CD4-positive, alpha-beta memory T cell (primary cell): Measurements from ENCODE around the gene ZDHHC16. TPM values are rescaled to one million over a fixed set of nuclear protein-coding genes. Genes with fewer than 3 reads are reported as not detected.

Experiments used
- CTCF ChIA-PET: fragments of 350-600 bp; sonication (Branson Sonifier 250); formaldehyde crosslinking; loops from one replicate; lab custom pipeline; 2021; ENCODE audit warnings: inconsistent platforms; ENCODE audit not compliant: partially characterized antibody; lab: Charles Lee
- POLR2A ChIA-PET: fragments of 350-600 bp; sonication (Branson Sonifier 250); formaldehyde crosslinking; loops from one replicate; lab custom pipeline; 2021; ENCODE audit not compliant: partially characterized antibody; lab: Charles Lee
- DNase-seq, 5 donors: peaks; one replicate each; pipeline versions ENCODE4 v3.0.0 to v3.0.0-alpha.2; 2020 to 2022; ENCODE audit warnings: mixed read lengths in 1 of 5
- H3K27ac ChIP-seq: one replicate; pipeline ENCODE4 v1.7.0; 2013; ENCODE audit warnings: low read depth, low read length
- H3K27me3 ChIP-seq: 2 replicates; pipeline ENCODE4 v1.7.0; 2013; ENCODE audit warnings: mild to moderate bottlenecking, low read length, moderate library complexity; ENCODE audit not compliant: insufficient read depth
- H3K36me3 ChIP-seq: 2 replicates; pipeline ENCODE4 v1.7.0; 2013; ENCODE audit warnings: mild to moderate bottlenecking, low read length, moderate library complexity; ENCODE audit not compliant: insufficient read depth
- H3K4me1 ChIP-seq: 2 replicates; pipeline ENCODE4 v1.7.0; 2013; ENCODE audit warnings: mild to moderate bottlenecking, low read length, moderate library complexity; ENCODE audit not compliant: insufficient read depth
- H3K4me3 ChIP-seq, 2 donors: one replicate each; pipeline ENCODE4 v1.7.0; 2013; ENCODE audit warnings: low read length in 2 of 2, mild to moderate bottlenecking in 1 of 2
- H3K9me3 ChIP-seq, 2 donors: one replicate each; pipeline ENCODE4 v1.7.0; 2013; ENCODE audit warnings: low read length in 2 of 2, control low read depth in 1 of 2; ENCODE audit not compliant: control insufficient read depth in 1 of 2
- H3K27ac Mint-ChIP-seq, 7 donors: one replicate each; pipeline ENCODE4 v1.8.0; 2020 to 2021; ENCODE audit warnings: mixed read lengths in 7 of 7, mild to moderate bottlenecking in 6 of 7, inconsistent platforms in 3 of 7, moderate library complexity in 3 of 7
- H3K27me3 Mint-ChIP-seq, 2 donors: one replicate each; pipeline ENCODE4 v1.8.0; 2020 to 2021; ENCODE audit warnings: mixed read lengths in 2 of 2
- H3K36me3 Mint-ChIP-seq, 2 donors: one replicate each; pipeline ENCODE4 v1.8.0; 2020 to 2021; ENCODE audit warnings: mixed read lengths in 2 of 2, inconsistent platforms in 1 of 2, mild to moderate bottlenecking in 1 of 2
- H3K4me1 Mint-ChIP-seq, 4 donors: one replicate each; pipeline ENCODE4 v1.8.0; 2020 to 2021; ENCODE audit warnings: mixed read lengths in 4 of 4, mild to moderate bottlenecking in 1 of 4
- H3K4me3 Mint-ChIP-seq, 8 donors: one replicate each; pipeline ENCODE4 v1.8.0; 2020 to 2021; ENCODE audit warnings: mixed read lengths in 8 of 8, mild to moderate bottlenecking in 7 of 8, moderate library complexity in 6 of 8, inconsistent platforms in 3 of 8
- H3K9me3 Mint-ChIP-seq, 8 donors: one replicate each; pipeline ENCODE4 v1.8.0; 2020 to 2021; ENCODE audit warnings: mixed read lengths in 8 of 8, mild to moderate bottlenecking in 5 of 8, inconsistent platforms in 3 of 8, moderate library complexity in 1 of 8
- intact Hi-C: fragments of 100-400 bp; cut with micrococcal nuclease; formaldehyde crosslinking; loops from one replicate; pipeline ENCODE4 v1.15.1; 2023
- polyA plus RNA-seq, 2 donors: library from polyadenylated mRNA; unstranded; fragments of 300-500 nt; fragmentation: Illumina TruSeq; gene quantifications; one replicate each; pipeline ENCODE4 v1.2.3, GENCODE V29; 2021
- total RNA-seq, 2 experiments: library from RNA; stranded (reverse); gene quantifications; one replicate each; pipeline ENCODE4 v1.2.3, GENCODE V29; 2021

The ZDHHC16 gene
- total and polyA plus RNA-seq, 4 experiments from 2014 or later, result 29.6 to 52.1 (median 31.8) TPM

DNA sequence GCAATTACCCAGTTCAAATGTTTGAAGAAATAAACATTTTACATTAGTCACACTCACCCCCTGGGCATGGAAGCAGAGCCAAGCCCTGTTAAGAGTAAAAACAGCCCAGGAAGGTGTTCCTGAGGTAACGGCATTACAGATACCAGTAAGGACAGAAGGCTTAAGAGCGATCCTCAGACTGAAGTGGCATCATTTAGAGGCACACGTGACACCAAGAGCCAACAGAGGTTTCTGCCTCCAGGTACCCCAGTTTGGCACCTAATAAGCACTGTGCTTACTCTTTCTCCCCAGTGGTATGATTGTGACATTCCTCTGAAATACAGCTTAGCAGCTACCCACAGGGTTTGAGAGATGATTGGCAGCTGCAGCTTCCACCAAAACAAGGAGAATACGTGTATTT is 35.1 kb downstream of the ZDHHC16 start:
- peaks cover 5 to 12% (median 8%) of the 10 kb centered on the region in 4 donors for H3K4me1 Mint-ChIP-seq
- intact Hi-C loops, result no loop called here
- POLR2A ChIA-PET, result no interaction called here
- H3K27ac Mint-ChIP-seq, result peak overlapping the region in 3 of 7 donors; percentile 16 to 68 (median 63)
- DNase-seq, result no peak
- no peaks in the 10 kb centered on the region for H3K9me3 ChIP-seq
- H3K4me3 Mint-ChIP-seq, result no peak overlapping the region
- H3K27me3 Mint-ChIP-seq, result no peaks in the 10 kb centered on the region
- peaks cover 43 to 66% of the 10 kb centered on the region in 2 donors for H3K36me3 Mint-ChIP-seq
- no peaks in the 10 kb centered on the region for H3K9me3 Mint-ChIP-seq
- H3K27me3 ChIP-seq, result no peaks in the 10 kb centered on the region
- CTCF ChIA-PET, result no interaction called here
- H3K36me3 ChIP-seq, result peaks cover 62% of the 10 kb centered on the region
- H3K4me3 ChIP-seq, result no peak overlapping the region
- no peak overlapping the region for H3K27ac ChIP-seq
- no peaks in the 10 kb centered on the region for H3K4me1 ChIP-seq

DNA sequence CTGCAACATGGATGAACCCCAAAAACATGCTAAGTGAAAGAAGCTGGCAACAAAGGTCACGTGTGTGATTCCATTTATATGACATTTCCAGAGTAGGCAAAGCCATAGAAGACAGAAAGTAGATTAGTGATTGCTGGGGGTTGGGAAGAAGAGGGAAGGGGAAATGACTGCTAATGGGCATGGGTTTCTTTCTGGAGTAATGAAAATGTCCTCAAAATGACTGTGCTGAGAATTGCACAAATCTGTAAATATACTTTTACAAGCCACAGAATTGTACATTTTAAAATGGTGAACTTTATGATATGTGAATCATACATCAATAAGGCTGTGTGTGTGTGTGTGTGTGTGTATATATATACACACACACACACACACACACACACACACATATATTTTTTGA is 36.4 kb downstream of the ZDHHC16 start:
- no peak overlapping the region for H3K4me3 ChIP-seq
- ChIA-PET CTCF (no interaction called here), POLR2A (no interaction called here)
- Mint-ChIP-seq H3K4me3 (no peak overlapping the region), H3K36me3 (peaks cover 31 to 53% of the 10 kb centered on the region in 2 donors), H3K9me3 (no peaks in the 10 kb centered on the region), H3K27me3 (no peaks in the 10 kb centered on the region), H3K27ac (peak overlapping the region in 2 of 7 donors; percentile 7 to 71), H3K4me1 (peaks cover 8 to 15% (median 13%) of the 10 kb centered on the region in 4 donors)
- no peak for DNase-seq
- intact Hi-C loops, result no loop called here
- H3K9me3 ChIP-seq, result no peaks in the 10 kb centered on the region
- H3K27me3 ChIP-seq, result no peaks in the 10 kb centered on the region
- H3K4me1 ChIP-seq, result no peaks in the 10 kb centered on the region
- no peak overlapping the region for H3K27ac ChIP-seq
- H3K36me3 ChIP-seq, result peaks cover 49% of the 10 kb centered on the region

GRCh38 chr10:97483506-97483905 is 37.5 kb downstream of the ZDHHC16 start:
- no peak overlapping the region for H3K4me3 Mint-ChIP-seq
- Histone ChIP-seq H3K27me3 (no peaks in the 10 kb centered on the region), H3K27ac (no peak overlapping the region), H3K36me3 (peaks cover 37% of the 10 kb centered on the region), H3K4me1 (peaks cover under 1% of the 10 kb centered on the region), H3K9me3 (no peaks in the 10 kb centered on the region), H3K4me3 (no peak overlapping the region)
- CTCF ChIA-PET, result no interaction called here
- H3K9me3 Mint-ChIP-seq, result no peaks in the 10 kb centered on the region
- H3K27ac Mint-ChIP-seq, result no peak overlapping the region
- H3K36me3 Mint-ChIP-seq, result peaks cover 27 to 44% of the 10 kb centered on the region in 2 donors
- H3K4me1 Mint-ChIP-seq, result peaks cover 8 to 21% (median 16%) of the 10 kb centered on the region in 4 donors
- POLR2A ChIA-PET, result no interaction called here
- no peak for DNase-seq
- H3K27me3 Mint-ChIP-seq, result no peaks in the 10 kb centered on the region
- intact Hi-C loops, result no loop called here

DNA sequence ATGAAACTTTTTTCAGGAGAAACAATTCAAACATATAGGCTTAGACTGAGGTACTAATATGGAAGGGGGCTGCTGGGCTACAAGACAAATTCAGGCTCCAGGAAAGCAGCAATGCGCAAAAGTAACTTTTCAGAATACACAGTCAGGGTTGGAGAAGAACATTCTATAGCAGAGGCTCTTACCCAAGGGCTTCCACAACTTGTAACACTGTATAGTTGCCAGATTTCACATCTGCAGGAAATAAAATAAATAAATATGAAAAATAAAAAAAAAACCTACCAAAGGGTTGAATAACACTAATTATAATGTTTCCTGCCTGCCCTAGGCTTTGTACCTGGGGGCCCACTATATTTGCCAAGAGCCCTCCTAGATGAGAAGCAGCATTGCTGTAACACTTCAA is 37.9 kb downstream of the ZDHHC16 start:
- H3K27ac Mint-ChIP-seq, result peak overlapping the region in 1 of 7 donors; percentile 30
- H3K9me3 Mint-ChIP-seq, result no peaks in the 10 kb centered on the region
- Histone ChIP-seq H3K36me3 (peaks cover 36% of the 10 kb centered on the region), H3K27me3 (no peaks in the 10 kb centered on the region), H3K4me3 (no peak overlapping the region), H3K4me1 (peaks cover 4% of the 10 kb centered on the region), H3K9me3 (no peaks in the 10 kb centered on the region), H3K27ac (no peak overlapping the region)
- no peak overlapping the region for H3K4me3 Mint-ChIP-seq
- CTCF ChIA-PET, result no interaction called here
- DNase-seq, result no peak
- H3K27me3 Mint-ChIP-seq, result no peaks in the 10 kb centered on the region
- intact Hi-C loops, result no loop called here
- H3K36me3 Mint-ChIP-seq, result peaks cover 27 to 44% of the 10 kb centered on the region in 2 donors
- peaks cover 9 to 24% (median 18%) of the 10 kb centered on the region in 4 donors for H3K4me1 Mint-ChIP-seq
- POLR2A ChIA-PET, result no interaction called here

DNA sequence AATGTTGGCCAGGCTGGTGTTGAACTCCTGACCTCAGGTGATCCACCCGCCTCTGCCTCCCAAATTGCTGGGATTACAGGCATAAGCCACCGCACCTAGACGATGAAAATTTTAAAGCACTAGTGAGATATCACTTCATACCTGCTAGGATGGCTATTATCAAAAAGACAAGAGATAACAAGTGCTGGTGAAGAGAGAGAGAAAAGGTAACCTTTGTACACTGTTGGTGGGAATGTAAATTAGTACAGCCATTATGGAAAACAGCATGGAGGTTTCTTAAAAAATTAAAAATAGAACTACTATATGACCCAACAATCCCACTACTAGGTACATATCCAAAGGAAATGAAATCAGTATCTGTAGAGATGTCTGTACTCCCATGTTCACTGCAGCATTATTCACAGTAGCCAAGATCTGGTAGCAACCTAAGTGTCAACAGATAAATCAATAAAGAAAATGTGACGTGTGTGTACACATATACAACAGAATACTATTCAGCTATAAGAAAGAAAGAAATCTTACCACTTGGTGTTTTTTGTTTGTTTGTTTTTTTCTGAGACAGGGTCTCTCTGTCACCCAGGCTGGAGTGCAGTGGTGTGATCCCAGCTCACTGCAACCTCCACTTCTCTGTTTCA is 39.8 kb downstream of the ZDHHC16 start:
- intact Hi-C loops, result no loop called here
- POLR2A ChIA-PET, result no interaction called here
- Histone ChIP-seq H3K9me3 (no peaks in the 10 kb centered on the region), H3K4me3 (no peak overlapping the region), H3K27ac (no peak overlapping the region), H3K4me1 (peaks cover 22% of the 10 kb centered on the region), H3K27me3 (no peaks in the 10 kb centered on the region), H3K36me3 (peaks cover 19% of the 10 kb centered on the region)
- H3K4me3 Mint-ChIP-seq, result no peak overlapping the region
- no peak for DNase-seq
- peaks cover 21 to 41% (median 31%) of the 10 kb centered on the region in 4 donors for H3K4me1 Mint-ChIP-seq
- H3K27me3 Mint-ChIP-seq, result no peaks in the 10 kb centered on the region
- peaks cover 13 to 36% of the 10 kb centered on the region in 2 donors for H3K36me3 Mint-ChIP-seq
- CTCF ChIA-PET, result no interaction called here
- H3K9me3 Mint-ChIP-seq, result no peaks in the 10 kb centered on the region
- H3K27ac Mint-ChIP-seq, result peak overlapping the region in 2 of 7 donors; percentile 5 to 42

DNA sequence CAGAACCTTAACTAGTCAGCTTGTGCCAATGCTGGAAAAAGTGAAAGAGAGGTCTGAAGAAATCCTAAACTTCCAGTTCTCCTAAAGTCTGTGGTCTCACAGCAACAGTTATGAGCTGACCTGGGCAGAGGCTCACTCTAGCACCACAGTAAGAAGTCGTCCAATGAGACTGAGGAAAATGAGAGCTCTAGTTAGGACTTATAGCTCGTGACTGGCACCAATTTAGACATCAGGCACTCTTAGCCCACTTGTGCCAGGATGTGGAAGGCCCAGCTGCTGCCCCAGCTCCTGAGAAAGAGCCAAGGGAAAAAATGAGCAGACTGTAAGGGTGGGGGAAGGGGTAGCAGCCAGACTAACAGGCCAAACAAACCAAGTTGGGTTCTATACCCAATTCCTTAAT is 44.6 kb downstream of the ZDHHC16 start:
- intact Hi-C loops, result no loop called here
- ChIA-PET CTCF (no interaction called here), POLR2A (interaction anchor here (0.8 kb wide), 1 partner anchor 9 kb away, joined by 3 read pairs; the partner anchor contains the start of gene UBTD1)
- Mint-ChIP-seq H3K36me3 (peaks cover 0 to 23% of the 10 kb centered on the region in 2 donors), H3K9me3 (no peaks in the 10 kb centered on the region), H3K27me3 (no peaks in the 10 kb centered on the region), H3K4me3 (no peak overlapping the region), H3K4me1 (peaks cover 36 to 62% (median 46%) of the 10 kb centered on the region in 4 donors), H3K27ac (peak overlapping the region in 4 of 7 donors; percentile 3 to 81 (median 54))
- Histone ChIP-seq H3K4me3 (no peak overlapping the region), H3K36me3 (no peaks in the 10 kb centered on the region), H3K27ac (no peak overlapping the region), H3K27me3 (no peaks in the 10 kb centered on the region), H3K4me1 (peaks cover 46% of the 10 kb centered on the region), H3K9me3 (no peaks in the 10 kb centered on the region)
- no peak for DNase-seq

GRCh38 chr10:97494151-97494550 is 48.2 kb downstream of the ZDHHC16 start:
- peaks cover 0 to 2% of the 10 kb centered on the region in 2 donors for H3K27me3 Mint-ChIP-seq
- H3K4me3 ChIP-seq, result no peak overlapping the region
- ChIA-PET CTCF (interaction anchor here (1.3 kb wide), 1 partner anchor 29 kb away, joined by 4 read pairs; no protein-coding TSS in a partner anchor), POLR2A (no interaction called here)
- DNase-seq, result no peak
- intact Hi-C loops, result no loop called here
- peaks cover 0 to 27% of the 10 kb centered on the region in 2 donors for H3K36me3 Mint-ChIP-seq
- H3K4me1 ChIP-seq, result peaks cover 61% of the 10 kb centered on the region
- peak overlapping the region in 6 of 7 donors; percentile 39 to 88 (median 76) for H3K27ac Mint-ChIP-seq
- no peaks in the 10 kb centered on the region for H3K9me3 Mint-ChIP-seq
- H3K27me3 ChIP-seq, result no peaks in the 10 kb centered on the region
- H3K4me1 Mint-ChIP-seq, result peaks cover 37 to 66% (median 49%) of the 10 kb centered on the region in 4 donors
- peak overlapping the region in 2 of 8 donors; percentile 74 to 82 for H3K4me3 Mint-ChIP-seq
- H3K9me3 ChIP-seq, result no peaks in the 10 kb centered on the region
- peak overlapping the region; percentile 19 for H3K27ac ChIP-seq
- H3K36me3 ChIP-seq, result no peaks in the 10 kb centered on the region
